ENCODE data around the gene HSPBP1.
A peak's percentile ranks its signal among the peaks of the same experiment; 100 is the strongest.

HSPBP1 gene

DNA sequence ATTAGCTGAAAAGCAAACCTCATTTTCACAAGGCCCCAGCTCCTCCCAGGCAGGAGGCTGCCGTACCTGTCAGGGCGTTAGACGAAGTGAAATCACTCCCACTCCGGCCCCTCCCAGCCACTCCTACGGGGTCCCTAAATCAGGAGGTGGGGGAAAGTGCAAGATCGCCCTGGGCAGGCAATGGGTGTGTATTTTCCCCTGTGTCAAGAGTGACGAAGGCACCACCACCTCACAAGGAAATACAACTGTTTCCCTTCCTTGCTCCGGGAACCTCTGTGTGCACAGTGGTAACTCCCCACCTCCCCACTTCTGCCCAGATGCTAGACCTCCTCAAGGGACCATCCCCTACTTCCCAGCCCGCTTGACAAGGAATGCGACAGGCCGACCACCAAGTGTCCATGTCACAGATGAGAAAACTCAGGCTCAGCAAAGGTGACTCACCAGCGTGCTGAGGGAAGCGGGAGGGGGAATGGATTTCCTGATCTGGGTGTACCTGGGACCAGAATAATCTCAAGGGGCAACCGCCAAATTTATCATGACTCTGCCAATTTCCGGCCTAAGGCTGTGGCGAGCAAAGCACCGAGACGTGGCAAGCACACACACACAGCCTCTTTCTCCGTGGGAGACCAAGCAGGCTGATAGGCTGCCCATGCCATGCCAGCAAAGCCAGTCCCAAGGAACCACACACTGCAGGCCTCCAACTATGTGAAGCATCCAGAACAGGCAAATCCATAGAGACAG lies 28.4 kb downstream of the HSPBP1 start:
- Histone ChIP-seq H3K9me3 (ENCODE audit: control insufficient read depth, insufficient read depth, low read depth, low read length) (no peaks in the 10 kb centered on the region), H3K9ac (ENCODE audit: low read length) (no peak overlapping the region), H3K36me3 (ENCODE audit: control insufficient read depth, insufficient read depth, low read length) (peaks cover 10% of the 10 kb centered on the region), H3K27ac (ENCODE audit: low read depth, low read length) (no peak overlapping the region), H3K4me1 (ENCODE audit: control insufficient read depth, insufficient read depth, low read length) (peaks cover 28% of the 10 kb centered on the region), H3K27me3 (ENCODE audit: control insufficient read depth, insufficient read depth, low read length) (no peaks in the 10 kb centered on the region), H3K4me3 (ENCODE audit: low read depth, low read length) (no peak overlapping the region)

GRCh38 chr19:55250262-55251036 lies 29.5 kb downstream of the HSPBP1 start:
- no peak overlapping the region for H3K27ac ChIP-seq (ENCODE audit: low read depth, low read length)
- no peak overlapping the region for H3K4me3 ChIP-seq (ENCODE audit: low read depth, low read length)
- no peaks in the 10 kb centered on the region for H3K27me3 ChIP-seq (ENCODE audit: control insufficient read depth, insufficient read depth, low read length)
- no peak overlapping the region for H3K9ac ChIP-seq (ENCODE audit: low read length)
- H3K9me3 ChIP-seq (ENCODE audit: control insufficient read depth, insufficient read depth, low read depth, low read length) = no peaks in the 10 kb centered on the region
- H3K36me3 ChIP-seq (ENCODE audit: control insufficient read depth, insufficient read depth, low read length) = peaks cover 18% of the 10 kb centered on the region
- peaks cover 18% of the 10 kb centered on the region for H3K4me1 ChIP-seq (ENCODE audit: control insufficient read depth, insufficient read depth, low read length)

- Histone ChIP-seq H3K27ac (ENCODE audit: low read depth, low read length) (no peak overlapping the region), H3K9ac (ENCODE audit: low read length) (no peak overlapping the region), H3K9me3 (ENCODE audit: control insufficient read depth, insufficient read depth, low read depth, low read length) (no peaks in the 10 kb centered on the region), H3K27me3 (ENCODE audit: control insufficient read depth, insufficient read depth, low read length) (no peaks in the 10 kb centered on the region), H3K36me3 (ENCODE audit: control insufficient read depth, insufficient read depth, low read length) (peaks cover 24% of the 10 kb centered on the region), H3K4me1 (ENCODE audit: control insufficient read depth, insufficient read depth, low read length) (peaks cover 11% of the 10 kb centered on the region), H3K4me3 (ENCODE audit: low read depth, low read length) (no peak overlapping the region)
Observed at GRCh38 chr19:55249841-55250240, 30.1 kb downstream of the HSPBP1 start.

GRCh38 chr19:55248704-55249103 lies 31.2 kb downstream of the HSPBP1 start:
- peaks cover under 1% of the 10 kb centered on the region for H3K4me1 ChIP-seq (ENCODE audit: control insufficient read depth, insufficient read depth, low read length)
- peaks cover 36% of the 10 kb centered on the region for H3K36me3 ChIP-seq (ENCODE audit: control insufficient read depth, insufficient read depth, low read length)
- H3K4me3 ChIP-seq (ENCODE audit: low read depth, low read length) = no peak overlapping the region
- H3K9ac ChIP-seq (ENCODE audit: low read length) = no peak overlapping the region
- no peak overlapping the region for H3K27ac ChIP-seq (ENCODE audit: low read depth, low read length)
- H3K27me3 ChIP-seq (ENCODE audit: control insufficient read depth, insufficient read depth, low read length) = no peaks in the 10 kb centered on the region
- no peaks in the 10 kb centered on the region for H3K9me3 ChIP-seq (ENCODE audit: control insufficient read depth, insufficient read depth, low read depth, low read length)

DNA sequence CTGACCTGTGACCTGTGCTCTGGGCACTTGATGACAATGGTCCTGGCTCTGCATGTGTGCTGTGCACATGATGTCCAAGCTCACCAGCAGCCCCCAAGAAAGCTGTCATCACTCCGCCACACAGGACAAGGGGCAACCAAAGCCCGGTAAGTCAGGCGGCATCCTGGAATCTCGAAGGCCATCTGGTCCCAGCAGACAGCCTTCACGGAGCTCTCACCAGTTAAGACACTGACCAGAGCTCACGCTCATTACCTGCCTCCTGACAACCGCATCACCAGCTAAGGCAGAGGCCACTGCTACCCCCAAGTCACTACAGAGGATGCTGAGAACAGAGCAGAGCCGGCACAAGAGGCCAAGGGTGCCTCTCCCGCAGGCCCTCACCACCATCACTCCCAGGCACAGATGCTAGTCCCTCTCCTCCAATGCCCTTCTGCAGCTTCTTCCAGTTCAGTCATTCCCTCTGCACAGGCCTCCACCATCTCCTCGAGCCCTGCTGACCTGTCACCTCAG lies 31.7 kb downstream of the HSPBP1 start:
- no peaks in the 10 kb centered on the region for H3K27me3 ChIP-seq (ENCODE audit: control insufficient read depth, insufficient read depth, low read length)
- H3K9me3 ChIP-seq (ENCODE audit: control insufficient read depth, insufficient read depth, low read depth, low read length) = no peaks in the 10 kb centered on the region
- H3K36me3 ChIP-seq (ENCODE audit: control insufficient read depth, insufficient read depth, low read length) = peaks cover 39% of the 10 kb centered on the region
- no peak overlapping the region for H3K9ac ChIP-seq (ENCODE audit: low read length)
- no peak overlapping the region for H3K4me3 ChIP-seq (ENCODE audit: low read depth, low read length)
- H3K4me1 ChIP-seq (ENCODE audit: control insufficient read depth, insufficient read depth, low read length) = no peaks in the 10 kb centered on the region; the same call in 1 of the 2 replicates
- no peak overlapping the region for H3K27ac ChIP-seq (ENCODE audit: low read depth, low read length)

DNA sequence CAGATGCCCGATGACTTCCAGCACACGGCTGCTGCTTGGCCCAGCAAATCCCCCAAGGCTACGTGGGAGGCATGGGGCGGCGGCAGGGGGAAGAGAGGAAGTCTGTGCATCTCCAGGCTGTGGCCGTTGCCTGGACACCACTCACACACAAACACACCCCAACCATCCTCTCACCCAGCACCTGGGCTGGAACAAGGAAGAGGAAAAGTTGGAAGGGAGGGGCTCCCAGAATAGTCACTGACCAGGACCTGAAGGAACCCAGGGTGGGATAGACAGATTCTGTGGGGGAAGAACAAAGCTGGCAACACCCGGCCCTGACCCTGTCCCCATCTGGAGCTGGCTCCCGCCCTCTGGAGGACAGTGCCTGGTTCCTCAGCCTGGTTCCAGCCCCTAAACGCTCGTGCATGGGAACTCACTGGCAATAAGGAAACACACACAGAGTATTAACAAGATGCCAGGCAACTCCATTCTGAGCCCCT lies 32.2 kb downstream of the HSPBP1 start:
- peaks cover 41% of the 10 kb centered on the region for H3K36me3 ChIP-seq (ENCODE audit: control insufficient read depth, insufficient read depth, low read length)
- H3K9ac ChIP-seq (ENCODE audit: low read length) = no peak overlapping the region
- no peaks in the 10 kb centered on the region for H3K27me3 ChIP-seq (ENCODE audit: control insufficient read depth, insufficient read depth, low read length)
- H3K27ac ChIP-seq (ENCODE audit: low read depth, low read length) = no peak overlapping the region
- no peaks in the 10 kb centered on the region; the same call in 1 of the 2 replicates for H3K4me1 ChIP-seq (ENCODE audit: control insufficient read depth, insufficient read depth, low read length)
- no peaks in the 10 kb centered on the region for H3K9me3 ChIP-seq (ENCODE audit: control insufficient read depth, insufficient read depth, low read depth, low read length)
- H3K4me3 ChIP-seq (ENCODE audit: low read depth, low read length) = no peak overlapping the region

GRCh38 chr19:55246462-55247451 lies 33.2 kb downstream of the HSPBP1 start:
- H3K4me3 ChIP-seq (ENCODE audit: low read depth, low read length) = no peak overlapping the region
- H3K27ac ChIP-seq (ENCODE audit: low read depth, low read length) = no peak overlapping the region
- H3K9ac ChIP-seq (ENCODE audit: low read length) = no peak overlapping the region
- no peaks in the 10 kb centered on the region; the same call in 1 of the 2 replicates for H3K4me1 ChIP-seq (ENCODE audit: control insufficient read depth, insufficient read depth, low read length)
- H3K36me3 ChIP-seq (ENCODE audit: control insufficient read depth, insufficient read depth, low read length) = peaks cover 48% of the 10 kb centered on the region
- no peaks in the 10 kb centered on the region for H3K27me3 ChIP-seq (ENCODE audit: control insufficient read depth, insufficient read depth, low read length)
- H3K9me3 ChIP-seq (ENCODE audit: control insufficient read depth, insufficient read depth, low read depth, low read length) = no peaks in the 10 kb centered on the region

GRCh38 chr19:55245236-55245904 lies 34.5 kb downstream of the HSPBP1 start:
- Histone ChIP-seq H3K27ac (ENCODE audit: low read depth, low read length) (0 out of 2 replicates have a peak overlapping the region, but pooled peaks have one; percentile 48), H3K9me3 (ENCODE audit: control insufficient read depth, insufficient read depth, low read depth, low read length) (no peaks in the 10 kb centered on the region), H3K36me3 (ENCODE audit: control insufficient read depth, insufficient read depth, low read length) (peaks cover 57% of the 10 kb centered on the region), H3K4me3 (ENCODE audit: low read depth, low read length) (no peak overlapping the region), H3K4me1 (ENCODE audit: control insufficient read depth, insufficient read depth, low read length) (no peaks in the 10 kb centered on the region; the same call in 1 of the 2 replicates), H3K9ac (ENCODE audit: low read length) (no peak overlapping the region), H3K27me3 (ENCODE audit: control insufficient read depth, insufficient read depth, low read length) (no peaks in the 10 kb centered on the region)

DNA sequence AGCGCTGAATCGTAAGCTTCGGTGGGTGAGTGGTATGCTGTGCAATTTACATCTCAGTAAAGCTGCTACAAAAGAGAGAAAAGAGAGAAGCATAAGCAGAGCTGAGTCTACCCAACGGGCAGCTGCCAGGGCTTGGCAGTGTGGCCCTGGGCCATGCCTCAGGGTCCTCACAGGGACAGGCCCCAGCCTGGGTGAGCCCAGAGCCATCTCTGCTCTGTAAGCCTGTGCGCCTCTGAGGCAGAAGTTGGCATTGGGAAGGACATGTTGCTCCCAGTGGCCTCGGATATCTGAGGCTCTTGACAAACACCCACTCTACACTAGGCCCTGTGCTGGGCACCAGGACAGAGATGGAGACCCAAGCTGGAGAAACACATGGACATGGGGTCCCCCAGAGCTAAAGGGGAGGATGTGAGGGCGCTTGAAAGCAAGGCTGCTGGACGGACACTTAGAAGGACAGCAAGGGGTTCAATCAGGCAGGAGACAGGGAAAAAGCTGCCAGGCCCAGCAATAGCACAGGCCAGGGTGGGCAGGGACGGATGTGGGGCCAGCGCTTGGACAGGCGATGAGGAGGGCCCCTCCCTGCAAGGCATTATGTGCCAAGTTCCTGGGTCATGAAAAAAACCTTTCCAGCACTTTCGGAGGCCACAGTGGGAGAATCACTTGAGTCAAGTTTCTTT lies 35.8 kb downstream of the HSPBP1 start:
- H3K27ac ChIP-seq (ENCODE audit: low read depth, low read length) = no peak overlapping the region
- no peaks in the 10 kb centered on the region; the same call in 1 of the 2 replicates for H3K4me1 ChIP-seq (ENCODE audit: control insufficient read depth, insufficient read depth, low read length)
- peaks cover 69% of the 10 kb centered on the region for H3K36me3 ChIP-seq (ENCODE audit: control insufficient read depth, insufficient read depth, low read length)
- no peak overlapping the region for H3K9ac ChIP-seq (ENCODE audit: low read length)
- H3K4me3 ChIP-seq (ENCODE audit: low read depth, low read length) = no peak overlapping the region
- no peaks in the 10 kb centered on the region for H3K27me3 ChIP-seq (ENCODE audit: control insufficient read depth, insufficient read depth, low read length)
- no peaks in the 10 kb centered on the region for H3K9me3 ChIP-seq (ENCODE audit: control insufficient read depth, insufficient read depth, low read depth, low read length)
